ENCODE data around the gene DTNBP1. TPM values are rescaled to one million over a fixed set of nuclear protein-coding genes. Genes with fewer than 3 reads are reported as not detected.

DTNBP1 gene
- total RNA-seq, 2 experiments from 2014 or later: 18.3 to 19.3 TPM

DNA sequence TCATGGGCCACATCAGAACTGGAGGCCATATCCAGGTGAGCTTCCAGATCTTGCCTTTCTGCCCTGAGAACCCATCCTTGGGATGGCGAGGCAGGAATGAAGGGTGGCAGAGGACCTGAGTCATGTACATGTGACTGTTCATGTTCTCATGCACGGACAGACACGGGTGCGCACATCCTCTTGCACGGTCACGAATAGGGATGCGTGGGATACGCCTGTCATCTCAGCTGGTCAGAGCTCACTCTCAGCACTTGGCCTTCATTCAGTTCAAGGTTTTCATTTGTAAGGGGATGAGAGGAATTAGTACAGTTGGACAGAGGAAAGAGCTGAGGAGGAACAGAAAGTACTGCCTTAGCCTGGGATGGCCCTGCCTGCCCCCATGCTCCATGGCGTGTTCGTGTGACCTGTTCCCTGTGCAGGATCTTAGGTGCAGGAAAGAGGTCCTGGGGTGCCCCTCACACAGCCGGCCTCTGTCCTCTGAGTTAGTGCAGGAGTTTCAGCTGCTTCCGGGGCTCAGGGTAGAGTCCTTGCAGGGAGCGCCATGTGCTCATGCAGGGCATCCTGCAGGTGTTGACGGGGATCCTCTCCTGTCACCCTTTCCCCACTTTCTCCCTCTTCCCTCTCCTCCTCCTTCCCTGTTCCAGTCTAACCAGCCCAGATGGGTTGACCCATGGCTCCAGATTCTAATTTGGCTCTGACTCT lies 173.4 kb downstream of the DTNBP1 start:
- peak overlapping the region; percentile 2 for H3K27ac Mint-ChIP-seq
- ATAC-seq (ENCODE audit: low read depth): no peak
- peaks cover 42% of the 10 kb centered on the region for H3K4me1 Mint-ChIP-seq
- no peaks in the 10 kb centered on the region for H3K9me3 Mint-ChIP-seq
- DNase-seq: no peak
- POLR2A ChIA-PET: no interaction called here
- H3K36me3 Mint-ChIP-seq: peaks cover 28% of the 10 kb centered on the region
- H3K4me3 Mint-ChIP-seq: no peak overlapping the region
- H3K27me3 Mint-ChIP-seq: no peaks in the 10 kb centered on the region

DNA sequence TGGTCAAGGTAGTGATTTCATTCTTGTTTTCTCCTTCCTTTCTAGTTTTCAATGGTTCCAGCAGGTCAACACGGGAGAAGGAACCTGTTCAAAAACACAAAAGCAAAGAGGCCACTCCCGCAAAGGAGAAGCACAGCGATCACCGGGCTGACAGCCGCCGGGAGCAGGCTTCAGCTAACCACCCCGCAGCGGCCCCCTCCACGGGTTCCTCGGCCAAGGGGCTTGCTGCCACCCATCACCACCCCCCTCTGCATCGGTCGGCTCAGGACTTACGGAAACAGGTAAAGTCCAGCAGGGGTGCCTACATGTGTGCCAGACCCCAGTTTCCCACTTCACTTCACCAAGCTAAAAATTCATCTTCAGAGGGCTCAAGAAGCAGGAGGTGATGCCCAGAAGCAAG lies 175.6 kb downstream of the DTNBP1 start:
- POLR2A ChIA-PET: no interaction called here
- Mint-ChIP-seq H3K36me3 (peaks cover 25% of the 10 kb centered on the region), H3K4me3 (no peak overlapping the region), H3K9me3 (no peaks in the 10 kb centered on the region), H3K27ac (no peak overlapping the region), H3K27me3 (no peaks in the 10 kb centered on the region), H3K4me1 (peaks cover 37% of the 10 kb centered on the region)
- DNase-seq (no peak), ATAC-seq (ENCODE audit: low read depth) (no peak)

DNA sequence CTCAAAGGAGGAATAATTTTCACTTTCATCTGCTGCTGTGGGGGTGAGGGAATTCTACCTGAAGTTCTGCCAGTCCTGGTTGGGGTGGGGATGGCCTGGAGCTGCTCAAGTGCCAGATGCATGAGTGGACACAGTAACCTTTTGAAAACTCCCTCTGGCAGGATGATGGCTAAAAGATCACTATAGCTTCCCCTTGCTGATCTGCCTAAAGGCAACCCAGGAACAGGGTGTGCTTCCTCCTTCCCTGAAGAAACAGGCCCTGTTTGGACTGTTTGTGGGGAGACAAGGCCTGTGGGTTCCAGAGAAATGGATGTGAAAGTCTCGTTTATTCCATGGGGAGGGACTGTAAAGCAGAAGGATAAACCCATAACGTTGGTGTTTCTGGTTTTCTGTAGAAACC lies 176.9 kb downstream of the DTNBP1 start:
- Mint-ChIP-seq H3K27ac (no peak overlapping the region), H3K36me3 (peaks cover 28% of the 10 kb centered on the region), H3K27me3 (no peaks in the 10 kb centered on the region), H3K4me3 (no peak overlapping the region), H3K4me1 (peaks cover 36% of the 10 kb centered on the region), H3K9me3 (no peaks in the 10 kb centered on the region)
- ATAC-seq (ENCODE audit: low read depth): no peak
- no peak for DNase-seq
- POLR2A ChIA-PET: no interaction called here

DNA sequence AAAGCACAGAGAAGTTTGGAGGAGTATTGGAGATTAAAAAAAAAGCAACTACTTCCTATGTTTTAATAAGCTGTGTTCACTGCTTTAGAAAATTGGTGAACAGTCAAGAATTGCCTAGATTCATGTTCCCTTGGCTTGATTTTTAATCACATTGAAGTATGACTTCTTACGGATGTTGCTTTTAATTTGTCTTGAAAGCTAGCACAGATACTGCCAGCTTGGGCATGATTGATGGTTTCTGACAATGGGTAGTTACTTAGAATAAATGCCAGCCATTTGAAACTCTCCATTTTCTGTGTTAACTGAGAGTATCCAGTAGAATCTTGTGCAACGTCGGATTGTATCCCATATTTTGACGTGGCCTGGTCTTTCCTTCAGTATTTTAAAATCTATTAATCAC lies 178.0 kb downstream of the DTNBP1 start:
- H3K4me1 Mint-ChIP-seq: peaks cover 28% of the 10 kb centered on the region
- POLR2A ChIA-PET: no interaction called here
- DNase-seq: no peak
- no peak overlapping the region for H3K4me3 Mint-ChIP-seq
- peaks cover 25% of the 10 kb centered on the region for H3K36me3 Mint-ChIP-seq
- no peak overlapping the region for H3K27ac Mint-ChIP-seq
- H3K9me3 Mint-ChIP-seq: no peaks in the 10 kb centered on the region
- H3K27me3 Mint-ChIP-seq: no peaks in the 10 kb centered on the region
- ATAC-seq (ENCODE audit: low read depth): no peak

DNA sequence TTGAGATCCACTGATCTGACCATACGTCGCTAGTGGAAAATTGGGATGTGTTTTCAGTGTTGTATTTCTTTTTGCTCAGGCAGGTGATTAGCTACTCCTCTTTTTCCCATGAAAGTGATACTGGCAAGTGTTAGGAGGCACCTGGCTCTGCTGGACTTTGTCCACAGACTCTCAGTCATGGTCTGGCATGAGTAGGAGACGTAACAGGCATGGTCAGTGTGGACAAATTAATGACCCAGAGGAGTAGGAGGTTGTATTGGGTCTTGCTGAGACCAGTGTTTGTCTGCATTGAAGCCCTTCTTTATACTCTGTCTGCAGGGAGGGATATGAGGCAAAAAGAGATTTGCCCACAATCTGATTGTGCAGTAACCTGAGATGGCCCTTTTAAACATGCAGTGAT lies 178.7 kb downstream of the DTNBP1 start:
- POLR2A ChIA-PET: no interaction called here
- Mint-ChIP-seq H3K27ac (no peak overlapping the region), H3K9me3 (no peaks in the 10 kb centered on the region)

DNA sequence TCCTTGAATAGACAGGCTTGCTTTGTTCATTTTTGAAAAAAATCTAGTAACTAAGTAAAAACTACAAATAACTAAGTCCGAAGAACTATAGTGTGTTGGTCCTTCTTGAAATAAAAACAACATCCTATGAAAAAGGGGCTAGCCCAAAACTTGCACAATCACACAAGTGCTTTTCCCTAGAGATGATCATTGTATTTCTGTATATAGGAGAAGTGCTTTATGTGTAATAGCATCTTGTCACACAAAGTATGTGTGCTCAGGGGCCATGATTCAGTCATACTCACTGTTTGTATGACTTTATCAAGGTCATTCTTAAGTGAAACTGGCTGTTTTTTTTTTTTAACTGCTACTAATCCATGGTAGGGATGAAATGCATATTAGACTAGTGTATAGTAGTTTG lies 179.8 kb downstream of the DTNBP1 start:
- no peak overlapping the region for H3K4me3 Mint-ChIP-seq
- no peak for ATAC-seq (ENCODE audit: low read depth)
- peaks cover 16% of the 10 kb centered on the region for H3K36me3 Mint-ChIP-seq
- H3K9me3 Mint-ChIP-seq: no peaks in the 10 kb centered on the region
- no peaks in the 10 kb centered on the region for H3K27me3 Mint-ChIP-seq
- no peak overlapping the region for H3K27ac Mint-ChIP-seq
- H3K4me1 Mint-ChIP-seq: peaks cover 26% of the 10 kb centered on the region
- DNase-seq: no peak
- POLR2A ChIA-PET: no interaction called here

More for the DNA sequence above, 178.7 kb downstream of the DTNBP1 start:
- no peak overlapping the region for H3K4me3 Mint-ChIP-seq
- no peaks in the 10 kb centered on the region for H3K27me3 Mint-ChIP-seq
- DNase-seq: no peak
- no peak for ATAC-seq (ENCODE audit: low read depth)
- peaks cover 24% of the 10 kb centered on the region for H3K4me1 Mint-ChIP-seq
- H3K36me3 Mint-ChIP-seq: peaks cover 22% of the 10 kb centered on the region

DNA sequence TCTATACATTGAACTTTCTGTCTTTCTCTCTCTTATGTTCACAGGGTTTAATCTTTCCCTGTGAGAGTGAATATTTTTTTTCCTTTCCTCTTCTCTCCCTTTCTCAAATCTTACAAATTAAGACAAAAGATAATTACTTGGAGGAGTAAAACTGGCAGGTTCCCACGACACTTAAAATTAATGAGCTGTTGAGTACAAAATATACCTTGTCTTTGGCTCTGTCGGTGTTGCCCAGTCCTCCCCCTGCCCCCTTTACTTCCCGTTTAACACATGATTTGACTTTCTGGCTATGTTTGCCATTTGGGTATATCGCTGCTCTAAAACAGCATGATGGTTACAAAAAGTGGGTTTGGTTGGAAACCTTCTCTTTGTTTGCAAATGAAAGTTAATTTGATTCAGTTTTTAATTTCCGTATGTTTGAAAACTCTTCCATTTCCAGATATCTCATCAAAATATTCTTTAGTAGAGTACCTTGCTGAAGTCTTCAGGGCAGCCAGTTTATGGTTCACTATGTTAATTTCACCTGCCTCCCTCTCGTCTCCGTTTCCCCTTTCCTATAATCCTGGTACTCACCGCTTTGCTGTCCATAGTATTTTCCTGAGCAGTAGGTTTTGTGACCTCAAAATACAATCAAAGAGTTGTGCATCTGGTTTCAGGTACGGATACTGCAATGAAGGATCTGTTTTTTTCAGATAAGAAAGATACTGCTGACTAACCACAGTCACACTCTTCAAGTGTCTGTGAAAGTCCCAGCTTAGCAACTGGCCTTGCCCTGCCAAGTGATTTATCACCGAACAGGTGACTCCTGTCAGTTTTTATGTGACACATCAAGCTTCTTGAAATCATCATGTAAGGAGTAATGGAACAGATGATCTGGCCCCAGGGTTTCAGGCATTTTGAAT lies 181.2 kb downstream of the DTNBP1 start:
- peaks cover 10% of the 10 kb centered on the region for H3K36me3 Mint-ChIP-seq
- DNase-seq (no peak), ATAC-seq (ENCODE audit: low read depth) (peak; percentile 39)
- POLR2A ChIA-PET: no interaction called here
- H3K27me3 Mint-ChIP-seq: no peaks in the 10 kb centered on the region
- H3K4me1 Mint-ChIP-seq: peaks cover 26% of the 10 kb centered on the region
- H3K4me3 Mint-ChIP-seq: peak overlapping the region; percentile 54
- H3K9me3 Mint-ChIP-seq: no peaks in the 10 kb centered on the region
- peak overlapping the region; percentile 43 for H3K27ac Mint-ChIP-seq

DNA sequence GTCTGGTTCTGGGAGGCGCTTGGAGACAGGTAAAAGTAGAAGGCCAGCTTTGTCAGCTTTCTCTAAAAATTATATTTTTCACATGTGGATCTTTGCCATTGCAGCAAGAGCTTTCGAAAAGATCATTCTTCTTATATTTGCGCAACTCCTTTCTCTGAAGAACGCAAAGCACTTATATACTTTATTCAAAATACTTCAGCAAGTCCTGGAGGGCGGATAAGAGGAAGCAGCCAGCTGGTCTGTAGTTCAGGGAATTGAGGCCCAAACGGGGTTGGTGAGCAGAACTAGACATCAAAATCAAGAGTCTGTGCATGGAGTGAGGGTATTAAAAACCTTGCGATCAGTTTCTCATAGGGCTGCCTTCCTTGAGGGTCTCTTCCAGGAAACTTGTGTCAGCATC lies 182.3 kb downstream of the DTNBP1 start:
- no peaks in the 10 kb centered on the region for H3K9me3 Mint-ChIP-seq
- H3K36me3 Mint-ChIP-seq: peaks cover 14% of the 10 kb centered on the region
- H3K27me3 Mint-ChIP-seq: no peaks in the 10 kb centered on the region
- peaks cover 25% of the 10 kb centered on the region for H3K4me1 Mint-ChIP-seq
- DNase-seq (no peak), ATAC-seq (ENCODE audit: low read depth) (no peak)
- no peak overlapping the region for H3K27ac Mint-ChIP-seq
- POLR2A ChIA-PET: no interaction called here
- no peak overlapping the region for H3K4me3 Mint-ChIP-seq

DNA sequence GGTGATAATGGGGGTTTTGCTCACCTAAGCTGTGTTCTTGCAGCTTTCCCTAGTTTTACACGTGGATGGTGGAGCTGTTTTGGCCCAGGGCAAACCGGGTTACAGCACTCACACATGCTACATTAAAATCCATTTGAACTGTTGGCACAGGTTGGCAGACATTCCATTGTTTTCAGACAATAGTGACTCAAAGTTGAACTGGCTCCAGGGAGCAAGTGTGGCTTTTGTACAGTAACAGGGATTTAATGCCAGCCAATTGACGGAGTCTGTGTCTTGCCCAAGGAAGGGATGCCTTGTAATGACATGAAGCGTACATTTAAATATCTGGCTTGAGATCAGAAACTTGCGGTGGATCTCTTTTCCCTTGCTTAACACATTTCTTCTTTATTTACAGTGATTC lies 183.1 kb downstream of the DTNBP1 start:
- H3K4me1 Mint-ChIP-seq: peaks cover 23% of the 10 kb centered on the region
- no peak overlapping the region for H3K4me3 Mint-ChIP-seq
- POLR2A ChIA-PET: no interaction called here

DNA sequence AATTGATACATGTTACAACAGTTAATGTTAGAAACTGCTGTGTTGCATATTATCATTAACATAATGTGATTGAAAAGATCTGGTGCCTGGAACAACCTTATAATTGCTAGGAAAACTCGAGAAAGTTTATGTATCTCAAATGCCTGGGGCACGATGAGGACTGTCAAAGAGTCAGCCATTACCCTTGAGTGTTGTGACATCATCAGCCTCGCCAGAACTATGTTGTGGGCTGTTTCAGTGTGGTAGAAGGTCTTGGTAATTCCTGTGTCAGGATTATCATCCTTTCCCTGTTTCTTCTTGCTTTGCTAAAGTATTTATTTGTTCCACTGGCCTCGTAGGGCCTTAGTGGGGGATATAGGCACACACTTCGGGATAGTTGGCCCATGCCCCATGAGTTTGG lies 185.1 kb downstream of the DTNBP1 start:
- H3K27ac Mint-ChIP-seq: no peak overlapping the region
- POLR2A ChIA-PET: no interaction called here
- H3K27me3 Mint-ChIP-seq: no peaks in the 10 kb centered on the region
- DNase-seq: no peak
- H3K36me3 Mint-ChIP-seq: peaks cover 15% of the 10 kb centered on the region
- no peaks in the 10 kb centered on the region for H3K9me3 Mint-ChIP-seq
- peaks cover 23% of the 10 kb centered on the region for H3K4me1 Mint-ChIP-seq
- no peak overlapping the region for H3K4me3 Mint-ChIP-seq
- ATAC-seq (ENCODE audit: low read depth): no peak

More for the DNA sequence above, 183.1 kb downstream of the DTNBP1 start:
- DNase-seq (no peak), ATAC-seq (ENCODE audit: low read depth) (no peak)
- Mint-ChIP-seq H3K27ac (no peak overlapping the region), H3K36me3 (peaks cover 13% of the 10 kb centered on the region), H3K27me3 (no peaks in the 10 kb centered on the region), H3K9me3 (no peaks in the 10 kb centered on the region)

DNA sequence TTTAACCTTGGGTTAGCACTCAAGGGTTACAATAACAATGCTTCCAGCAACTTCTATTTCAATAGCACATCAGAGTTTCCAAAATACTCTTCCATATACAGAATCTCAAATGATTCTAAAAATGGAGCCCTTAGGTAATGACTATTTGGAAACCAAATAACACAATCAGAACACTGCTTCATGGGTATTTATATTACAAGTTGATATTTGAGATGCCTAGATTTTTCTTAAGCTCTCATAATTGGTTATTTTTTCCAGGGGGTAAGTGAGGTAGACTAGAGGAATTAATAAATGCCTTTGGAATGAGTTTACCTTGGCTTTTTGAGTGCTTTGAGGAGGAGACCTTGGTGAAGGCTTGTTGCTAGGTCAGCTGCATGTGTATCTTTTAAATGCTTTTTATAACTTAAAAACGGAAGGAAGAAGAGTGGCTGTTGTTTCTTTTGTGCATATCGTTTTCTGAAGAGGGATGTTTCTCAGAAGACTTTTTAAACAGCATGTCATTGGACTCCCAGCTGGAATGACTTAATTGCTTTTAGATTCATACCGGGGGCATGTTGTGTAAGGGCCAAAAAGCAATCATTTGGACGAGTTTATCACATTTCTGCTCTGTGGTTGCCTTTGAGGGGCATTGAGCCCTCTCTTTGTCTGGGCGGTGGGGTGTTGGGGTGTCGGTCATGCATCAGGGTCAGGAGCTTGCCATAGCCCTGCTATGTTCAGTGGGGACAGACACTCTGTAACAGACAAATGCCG lies 186.0 kb downstream of the DTNBP1 start:
- Mint-ChIP-seq H3K4me3 (no peak overlapping the region), H3K27me3 (no peaks in the 10 kb centered on the region), H3K36me3 (peaks cover 14% of the 10 kb centered on the region), H3K9me3 (no peaks in the 10 kb centered on the region), H3K27ac (no peak overlapping the region), H3K4me1 (peaks cover 22% of the 10 kb centered on the region)
- DNase-seq (no peak), ATAC-seq (ENCODE audit: low read depth) (no peak)
- POLR2A ChIA-PET: interaction anchor here (0.6 kb wide), 1 partner anchor 1607 kb away, joined by 3 read pairs; no protein-coding TSS in a partner anchor

DNA sequence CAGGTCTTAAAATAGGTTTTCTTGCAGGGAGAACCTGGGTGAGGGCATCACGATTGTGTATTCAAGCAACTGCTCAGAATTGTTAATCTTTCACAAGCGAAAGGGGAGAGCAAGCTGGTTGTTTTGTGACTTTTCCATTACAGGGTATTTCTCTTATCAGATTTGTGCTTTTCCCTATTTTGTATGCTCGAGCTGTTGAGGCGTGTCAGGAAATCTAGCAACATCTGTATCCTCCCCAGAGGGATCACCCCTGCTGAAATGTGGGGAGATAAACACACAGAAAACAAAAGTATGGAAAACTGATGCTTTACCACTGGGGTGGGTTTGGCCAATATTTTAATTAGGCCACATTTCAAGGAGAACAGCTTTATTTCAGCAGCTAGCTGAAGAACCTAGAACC lies 187.0 kb downstream of the DTNBP1 start:
- ATAC-seq (ENCODE audit: low read depth) (no peak), DNase-seq (no peak)
- Mint-ChIP-seq H3K4me3 (no peak overlapping the region), H3K4me1 (peaks cover 12% of the 10 kb centered on the region), H3K27ac (no peak overlapping the region), H3K36me3 (peaks cover 14% of the 10 kb centered on the region), H3K27me3 (no peaks in the 10 kb centered on the region), H3K9me3 (no peaks in the 10 kb centered on the region)
- POLR2A ChIA-PET: no interaction called here

DNA sequence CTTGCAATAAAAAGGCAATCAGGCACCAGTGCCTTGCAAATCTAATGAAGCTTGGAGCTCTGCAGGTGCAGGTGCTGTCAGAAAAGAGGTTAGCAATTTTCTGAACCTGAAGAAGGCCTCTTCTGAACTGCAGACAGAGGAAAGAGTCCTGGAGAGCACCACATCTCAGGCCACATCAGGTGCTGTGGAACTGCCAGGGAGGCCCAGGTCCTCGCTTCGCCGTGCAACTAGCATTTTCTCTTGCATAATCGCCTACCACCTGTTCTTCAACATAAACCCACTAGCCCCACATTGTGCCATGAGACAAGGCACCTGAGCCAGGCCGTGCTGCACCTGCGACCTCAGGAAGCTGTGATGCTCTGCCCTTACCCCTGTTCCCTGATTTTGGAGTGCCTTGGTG lies 187.6 kb downstream of the DTNBP1 start:
- no peaks in the 10 kb centered on the region for H3K27me3 Mint-ChIP-seq
- no peak overlapping the region for H3K4me3 Mint-ChIP-seq
- H3K27ac Mint-ChIP-seq: peak overlapping the region; percentile 5
- ATAC-seq (ENCODE audit: low read depth) (no peak), DNase-seq (no peak)
- H3K9me3 Mint-ChIP-seq: no peaks in the 10 kb centered on the region
- peaks cover 12% of the 10 kb centered on the region for H3K4me1 Mint-ChIP-seq
- POLR2A ChIA-PET: no interaction called here
- peaks cover 14% of the 10 kb centered on the region for H3K36me3 Mint-ChIP-seq
